ENCODE measurements around the gene REEP1. TPM values are rescaled to one million over a fixed set of nuclear protein-coding genes. Genes with fewer than 3 reads are reported as not detected.

Gene REEP1, protein sequence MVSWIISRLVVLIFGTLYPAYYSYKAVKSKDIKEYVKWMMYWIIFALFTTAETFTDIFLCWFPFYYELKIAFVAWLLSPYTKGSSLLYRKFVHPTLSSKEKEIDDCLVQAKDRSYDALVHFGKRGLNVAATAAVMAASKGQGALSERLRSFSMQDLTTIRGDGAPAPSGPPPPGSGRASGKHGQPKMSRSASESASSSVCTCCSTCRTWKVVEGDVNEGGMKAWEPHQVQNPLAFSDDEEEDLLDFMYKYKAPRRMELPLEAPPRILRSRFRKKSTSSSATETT
- polyA plus RNA-seq (0.14 to 0.72 TPM (median 0.30 TPM) in 3 replicates), polyA minus RNA-seq (0.29 to 0.96 TPM in 2 of 3 replicates, not detected in the other)
- 0.22 TPM for polyA plus RNA-seq (2011; ENCODE audit: low read depth)
- 0.52 and 0.73 TPM in 2 replicates for polyA plus RNA-seq (2011; cell fraction: cytosol; rRNA removed)
- 1.00 and 1.1 TPM in 2 replicates for polyA plus RNA-seq (2011; cell fraction: nucleus; rRNA removed)
- polyA plus RNA-seq (2012; ENCODE audit: low replicate concordance): 0.13 and 0.20 TPM in 2 replicates
- polyA minus RNA-seq (2011; cell fraction: cytosol; rRNA and poly(A)+ RNA removed): 0.96 TPM
- polyA minus RNA-seq (2011; cell fraction: nucleus; rRNA and poly(A)+ RNA removed): 1.6 and 1.8 TPM in 2 replicates

DNA sequence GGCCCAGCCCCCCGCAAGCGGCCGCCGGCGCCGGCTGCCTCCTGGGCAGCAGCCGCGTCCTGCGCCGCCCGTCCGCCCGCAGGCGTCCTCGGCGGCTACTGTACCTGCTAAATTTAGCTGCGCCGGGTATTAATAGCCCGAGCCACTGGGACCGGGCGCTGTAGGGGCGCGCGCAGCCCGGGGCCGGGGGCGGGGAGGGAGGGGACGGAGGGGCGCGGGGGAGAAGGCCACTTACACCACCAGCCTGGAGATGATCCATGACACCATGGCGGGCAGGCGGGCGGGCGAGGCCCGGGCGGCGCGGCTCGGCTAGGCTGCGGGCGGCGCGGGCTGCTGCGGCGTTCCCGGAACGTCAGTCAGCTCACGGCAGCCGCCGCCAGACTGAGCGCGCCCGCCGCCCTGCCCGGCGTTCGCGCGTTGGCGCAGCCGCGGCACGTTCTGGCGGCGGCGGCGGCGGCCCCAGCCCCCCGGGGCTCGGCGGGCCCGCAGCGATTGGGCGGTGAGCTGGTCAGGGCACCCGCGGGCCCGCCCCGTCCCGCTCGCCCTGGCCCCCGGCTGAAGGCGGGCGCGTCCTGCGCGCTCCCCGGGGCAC, at the start of gene REEP1:
TSS of gene REEP1 (minus strand) at position 383 of the 592 bp plus-strand sequence. CDS start at position 267, 116 bp downstream.
- H3K79me2 ChIP-seq (ENCODE audit: control insufficient read depth, insufficient read depth, low read length): no peaks in the 10 kb centered on the region
- no peaks in the 10 kb centered on the region for H3K9me1 ChIP-seq (ENCODE audit: control insufficient read depth, extremely low read depth, insufficient read depth, low read length)
- no peaks in the 10 kb centered on the region for H4K20me1 ChIP-seq (ENCODE audit: control insufficient read depth, extremely low read depth, insufficient read depth, low read length)
- peak within 1 kb of the TSS; percentile 34 to 51 (median 48) for H3K4me3 ChIP-seq (ENCODE audit: control insufficient read depth in 2 of 3, extremely low read depth in 1 of 3, insufficient read depth in 2 of 3, low read depth in 1 of 3, low read length in 3 of 3)
- peak within 1 kb of the TSS; percentile 77 for H3K4me2 ChIP-seq (ENCODE audit: control insufficient read depth, extremely low read depth, insufficient read depth, low read depth, low read length)
- no peaks in the 10 kb centered on the region for H3K9me3 ChIP-seq (ENCODE audit: control insufficient read depth, low read depth, low read length)
- no peaks in the 10 kb centered on the region for H3K36me3 ChIP-seq (ENCODE audit: control insufficient read depth in 2 of 2, extremely low read depth in 1 of 2, insufficient read depth in 2 of 2, low read length in 2 of 2)
- no peak within 1 kb of the TSS for H3K9ac ChIP-seq (ENCODE audit: control insufficient read depth, extremely low read depth, insufficient read depth, low read length)
- H3K4me1 ChIP-seq (ENCODE audit: control insufficient read depth, extremely low read depth, insufficient read depth, low read length): peaks cover 9% of the 10 kb centered on the region
- DNase-seq (ENCODE audit: low read depth, low spot score): no peak
- no peak within 1 kb of the TSS for H3K27ac ChIP-seq (ENCODE audit: control insufficient read depth, insufficient read depth, low read length)
- dilution Hi-C loops (cut with MboI; ENCODE audit: extremely low pct_ligation_motif_present, low sequenced_read_pairs): no loop called here
- TF ChIP-seq, protein P1, sequence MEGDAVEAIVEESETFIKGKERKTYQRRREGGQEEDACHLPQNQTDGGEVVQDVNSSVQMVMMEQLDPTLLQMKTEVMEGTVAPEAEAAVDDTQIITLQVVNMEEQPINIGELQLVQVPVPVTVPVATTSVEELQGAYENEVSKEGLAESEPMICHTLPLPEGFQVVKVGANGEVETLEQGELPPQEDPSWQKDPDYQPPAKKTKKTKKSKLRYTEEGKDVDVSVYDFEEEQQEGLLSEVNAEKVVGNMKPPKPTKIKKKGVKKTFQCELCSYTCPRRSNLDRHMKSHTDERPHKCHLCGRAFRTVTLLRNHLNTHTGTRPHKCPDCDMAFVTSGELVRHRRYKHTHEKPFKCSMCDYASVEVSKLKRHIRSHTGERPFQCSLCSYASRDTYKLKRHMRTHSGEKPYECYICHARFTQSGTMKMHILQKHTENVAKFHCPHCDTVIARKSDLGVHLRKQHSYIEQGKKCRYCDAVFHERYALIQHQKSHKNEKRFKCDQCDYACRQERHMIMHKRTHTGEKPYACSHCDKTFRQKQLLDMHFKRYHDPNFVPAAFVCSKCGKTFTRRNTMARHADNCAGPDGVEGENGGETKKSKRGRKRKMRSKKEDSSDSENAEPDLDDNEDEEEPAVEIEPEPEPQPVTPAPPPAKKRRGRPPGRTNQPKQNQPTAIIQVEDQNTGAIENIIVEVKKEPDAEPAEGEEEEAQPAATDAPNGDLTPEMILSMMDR (optimal IDR thresholded peaks at IDR 0.05 in 1 of 3, IDR thresholded peaks at IDR 0.05 in 1 of 3, conservative IDR thresholded peaks at IDR 0.05 in 1 of 3; ENCODE audit: extremely low read depth in 1 of 3, insufficient read depth in 2 of 3, low read length in 3 of 3): no peak
- TF ChIP-seq EZH2 (IDR thresholded peaks at IDR 0.05; ENCODE audit: low read length): no peak
- H3K27me3 ChIP-seq (ENCODE audit: control insufficient read depth, extremely low read depth, insufficient read depth, low read length): peaks cover 63% of the 10 kb centered on the region
- no peak for FAIRE-seq
- H2AFZ ChIP-seq (ENCODE audit: control insufficient read depth, low read length): no peak within 1 kb of the TSS

DNA sequence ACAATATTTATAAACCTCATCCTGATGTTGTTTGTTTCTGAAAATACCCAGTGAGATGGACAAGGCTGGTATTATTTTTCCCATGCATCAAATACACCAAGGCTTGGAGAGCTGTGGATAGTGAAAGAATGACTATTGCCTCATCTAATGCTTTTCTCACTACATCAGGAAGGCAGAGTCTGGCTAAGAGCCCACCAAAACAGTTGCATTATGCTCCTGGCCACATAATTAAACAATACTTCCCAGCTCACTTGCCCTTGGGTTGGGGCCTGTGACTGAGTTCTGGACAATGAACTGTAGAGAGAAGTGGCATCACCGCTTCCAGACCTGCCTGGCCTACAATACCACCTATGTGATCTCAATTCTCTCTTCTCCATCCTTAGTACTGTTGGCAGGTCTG, 46.4 kb upstream of the REEP1 start:
- FAIRE-seq (no peak), DNase-seq (ENCODE audit: low read depth, low spot score) (no peak)
- H3K27ac ChIP-seq (ENCODE audit: control insufficient read depth, insufficient read depth, low read length): no peak overlapping the region
- H3K4me2 ChIP-seq (ENCODE audit: control insufficient read depth, extremely low read depth, insufficient read depth, low read depth, low read length): no peak overlapping the region
- H3K9me1 ChIP-seq (ENCODE audit: control insufficient read depth, extremely low read depth, insufficient read depth, low read length): no peaks in the 10 kb centered on the region
- no peaks in the 10 kb centered on the region for H3K4me1 ChIP-seq (ENCODE audit: control insufficient read depth, extremely low read depth, insufficient read depth, low read length)
- no peaks in the 10 kb centered on the region for H3K9me3 ChIP-seq (ENCODE audit: control insufficient read depth, low read depth, low read length)
- no peak overlapping the region for H2AFZ ChIP-seq (ENCODE audit: control insufficient read depth, low read length)
- no peaks in the 10 kb centered on the region for H3K27me3 ChIP-seq (ENCODE audit: control insufficient read depth, extremely low read depth, insufficient read depth, low read length)
- TF ChIP-seq, protein P1 (optimal IDR thresholded peaks at IDR 0.05 in 1 of 3, IDR thresholded peaks at IDR 0.05 in 1 of 3, conservative IDR thresholded peaks at IDR 0.05 in 1 of 3; ENCODE audit: extremely low read depth in 1 of 3, insufficient read depth in 2 of 3, low read length in 3 of 3): no peak
- no peak for TF ChIP-seq EZH2 (IDR thresholded peaks at IDR 0.05; ENCODE audit: low read length)
- H3K36me3 ChIP-seq (ENCODE audit: control insufficient read depth in 2 of 2, extremely low read depth in 1 of 2, insufficient read depth in 2 of 2, low read length in 2 of 2): no peaks in the 10 kb centered on the region
- no peak overlapping the region for H3K4me3 ChIP-seq (ENCODE audit: control insufficient read depth in 2 of 3, extremely low read depth in 1 of 3, insufficient read depth in 2 of 3, low read depth in 1 of 3, low read length in 3 of 3)
- no peaks in the 10 kb centered on the region for H3K79me2 ChIP-seq (ENCODE audit: control insufficient read depth, insufficient read depth, low read length)
- H3K9ac ChIP-seq (ENCODE audit: control insufficient read depth, extremely low read depth, insufficient read depth, low read length): no peak overlapping the region
- no peaks in the 10 kb centered on the region for H4K20me1 ChIP-seq (ENCODE audit: control insufficient read depth, extremely low read depth, insufficient read depth, low read length)
- dilution Hi-C loops (cut with MboI; ENCODE audit: extremely low pct_ligation_motif_present, low sequenced_read_pairs): no loop called here

All from keratinocyte (primary cell).